ENCODE measurements around the gene MED27. TPM values are rescaled to one million over a fixed set of nuclear protein-coding genes. Genes with fewer than 3 reads are reported as not detected.

The MED27 gene
- total RNA-seq, 4 donors from 2014 or later = 12.9 to 21.8 (median 20.0) TPM

- intact Hi-C loops (cut with DNase I) = no loop called here
Observed at GRCh38 chr9:131863306-131863896, 216.3 kb downstream of the MED27 start.

GRCh38 chr9:131862261-131862660 is 217.4 kb downstream of the MED27 start:
- Histone ChIP-seq H3K9me3 (no peaks in the 10 kb centered on the region), H3K27me3 (no peaks in the 10 kb centered on the region), H3K4me3 (no peak overlapping the region), H3K4me1 (no peaks in the 10 kb centered on the region), H3K36me3 (peaks cover 11 to 45% (median 29%) of the 10 kb centered on the region in 4 donors), H3K27ac (replicated peaks in 1 of 4) (no peak overlapping the region)
- no peak for DNase-seq (ENCODE audit: extremely low spot score)
- TF ChIP-seq CTCF (IDR thresholded peaks at IDR 0.05) (no peak), POLR2A (IDR thresholded peaks at IDR 0.05; ENCODE audit: low read depth) (no peak), POLR2AphosphoS5 (IDR thresholded peaks at IDR 0.05) (no peak), EP300 (IDR thresholded peaks at IDR 0.05) (no peak)
- intact Hi-C loops (cut with DNase I) = no loop called here
- 90% methylated on average over 18 of the region's 18 CpGs for WGBS

More at GRCh38 chr9:131863306-131863896, 216.3 kb downstream of the MED27 start:
- Histone ChIP-seq H3K4me3 (no peak overlapping the region), H3K27me3 (no peaks in the 10 kb centered on the region), H3K4me1 (no peaks in the 10 kb centered on the region), H3K36me3 (peaks cover 11 to 46% (median 30%) of the 10 kb centered on the region in 4 donors), H3K27ac (replicated peaks in 1 of 4) (no peak overlapping the region), H3K9me3 (no peaks in the 10 kb centered on the region)
- DNase-seq (ENCODE audit: extremely low spot score) = no peak
- 88% methylated on average over 11 of the region's 16 CpGs for WGBS
- TF ChIP-seq POLR2AphosphoS5 (IDR thresholded peaks at IDR 0.05) (no peak), POLR2A (IDR thresholded peaks at IDR 0.05; ENCODE audit: low read depth) (no peak), CTCF (IDR thresholded peaks at IDR 0.05) (no peak)

- H3K9me3 ChIP-seq = no peaks in the 10 kb centered on the region
- intact Hi-C loops (cut with DNase I) = no loop called here
- no peak for DNase-seq (ENCODE audit: extremely low spot score)
- no peak overlapping the region for H3K4me3 ChIP-seq
- H3K27ac ChIP-seq (replicated peaks in 1 of 4) = no peak overlapping the region
- no peaks in the 10 kb centered on the region for H3K27me3 ChIP-seq
- TF ChIP-seq POLR2AphosphoS5 (IDR thresholded peaks at IDR 0.05) (no peak), CTCF (IDR thresholded peaks at IDR 0.05) (no peak), POLR2A (IDR thresholded peaks at IDR 0.05; ENCODE audit: low read depth) (no peak)
- 87% methylated on average over 12 of the region's 13 CpGs for WGBS
- peaks cover 11 to 45% (median 29%) of the 10 kb centered on the region in 4 donors for H3K36me3 ChIP-seq
- H3K4me1 ChIP-seq = peaks cover 0 to 1% (median 0%) of the 10 kb centered on the region in 4 donors
Observed at GRCh38 chr9:131860430-131860829, 219.2 kb downstream of the MED27 start.

GRCh38 chr9:131858147-131858546 is 221.5 kb downstream of the MED27 start:
- WGBS = 77% methylated on average over 12 of the region's 12 CpGs
- H3K9me3 ChIP-seq = no peaks in the 10 kb centered on the region
- intact Hi-C loops (cut with DNase I) = no loop called here
- H3K27me3 ChIP-seq = no peaks in the 10 kb centered on the region
- H3K36me3 ChIP-seq = peaks cover 11 to 36% (median 27%) of the 10 kb centered on the region in 4 donors
- TF ChIP-seq CTCF (IDR thresholded peaks at IDR 0.05) (no peak), POLR2A (IDR thresholded peaks at IDR 0.05; ENCODE audit: low read depth) (no peak), POLR2AphosphoS5 (IDR thresholded peaks at IDR 0.05) (no peak), EP300 (IDR thresholded peaks at IDR 0.05) (no peak)
- H3K27ac ChIP-seq (replicated peaks in 1 of 4) = no peak overlapping the region
- no peak for DNase-seq (ENCODE audit: extremely low spot score)
- H3K4me3 ChIP-seq = no peak overlapping the region
- H3K4me1 ChIP-seq = peaks cover 0 to 9% (median 2%) of the 10 kb centered on the region in 4 donors

GRCh38 chr9:131856105-131856504 is 223.6 kb downstream of the MED27 start:
- intact Hi-C loops (cut with DNase I) = no loop called here
- 85% methylated on average over 8 of the region's 21 CpGs for WGBS
- no peak for TF ChIP-seq CTCF (IDR thresholded peaks at IDR 0.05)
- no peak for TF ChIP-seq EP300 (IDR thresholded peaks at IDR 0.05)
- no peak for TF ChIP-seq POLR2A (IDR thresholded peaks at IDR 0.05; ENCODE audit: low read depth)
- TF ChIP-seq POLR2AphosphoS5 (IDR thresholded peaks at IDR 0.05) = no peak

More at GRCh38 chr9:131856105-131856504, 223.6 kb downstream of the MED27 start:
- Histone ChIP-seq H3K4me3 (no peak overlapping the region), H3K9me3 (no peaks in the 10 kb centered on the region), H3K27ac (replicated peaks in 1 of 4) (no peak overlapping the region), H3K36me3 (peaks cover 0 to 19% (median 16%) of the 10 kb centered on the region in 4 donors), H3K4me1 (peaks cover 0 to 9% (median 2%) of the 10 kb centered on the region in 4 donors), H3K27me3 (no peaks in the 10 kb centered on the region)
- DNase-seq (ENCODE audit: extremely low spot score) = no peak
